PC-3 (cell line): ENCODE measurements around the gene ASAP3. TPM values are rescaled to one million over a fixed set of nuclear protein-coding genes. Genes with fewer than 3 reads are reported as not detected.
A peak's percentile ranks its signal among the peaks of the same experiment; 100 is the strongest.

Experiments
- ATAC-seq: fragments of 200-7000 bp; cut with Tn5 transposase; 2 replicates; pipeline ENCODE4 v1.9.1; 2020; ENCODE audit warnings: mild to moderate bottlenecking, moderate library complexity
- BruUV-seq: library from RNA; stranded (reverse); fragments of 400-500 nt; replicated peaks from 2 replicates; lab custom pipeline; 2021; lab: Mats Ljungman, UMichigan
- CTCF ChIA-PET: fragments of 300-600 bp; sonication (Branson Sonifier 250); formaldehyde crosslinking; loops from one replicate; lab custom pipeline; 2022; ENCODE audit warnings: antibody characterized with exemption; lab: Charles Lee
- POLR2A ChIA-PET: fragments of 300-600 bp; sonication (Branson Sonifier 250); formaldehyde crosslinking; loops from one replicate; lab custom pipeline; 2022; ENCODE audit warnings: antibody characterized with exemption; ENCODE audit not compliant: unreplicated experiment; lab: Charles Lee
- DNase-seq: peaks from one replicate; pipeline ENCODE4 v3.0.0-alpha.2; 2015
- H2AFZ ChIP-seq: fragments of 300-600 bp; sonication (generic); 2 replicates; pipeline ENCODE4 v1.6.0; 2016; ENCODE audit warnings: antibody characterized with exemption, low read length
- H3F3A ChIP-seq: fragments of 300-600 bp; sonication (generic); one replicate; pipeline ENCODE4 v1.6.0; 2017; ENCODE audit warnings: antibody characterized with exemption, low read length, control low read depth, mild to moderate bottlenecking; ENCODE audit not compliant: unreplicated experiment
- H3K27ac ChIP-seq: fragments of 300-600 bp; sonication (generic); 2 replicates; pipeline ENCODE4 v1.5.1; 2016; ENCODE audit warnings: mild to moderate bottlenecking, low read length
- H3K27me3 ChIP-seq: fragments of 300-600 bp; sonication (generic); 2 replicates; pipeline ENCODE4 v1.6.1; 2016; ENCODE audit warnings: low read length, mixed read lengths
- H3K36me3 ChIP-seq: fragments of 300-600 bp; sonication (generic); 2 replicates; pipeline ENCODE4 v1.6.1; 2016; ENCODE audit warnings: low read depth, mixed run types, low read length, mixed read lengths
- H3K4me1 ChIP-seq: fragments of 300-600 bp; sonication (generic); 2 replicates; pipeline ENCODE4 v1.5.1; 2016; ENCODE audit warnings: low read length; ENCODE audit not compliant: insufficient read depth
- H3K4me2 ChIP-seq: fragments of 300-600 bp; sonication (generic); 2 replicates; pipeline ENCODE4 v1.6.0; 2016; ENCODE audit warnings: low read length
- H3K4me3 ChIP-seq: fragments of 300-600 bp; sonication (generic); 2 replicates; pipeline ENCODE4 v1.5.1; 2016; ENCODE audit warnings: mild to moderate bottlenecking, low read length, mixed read lengths
- H3K79me2 ChIP-seq: fragments of 300-600 bp; sonication (generic); 2 replicates; pipeline ENCODE4 v1.6.1; 2017; ENCODE audit warnings: low read length, mixed read lengths
- H3K9ac ChIP-seq: fragments of 300-600 bp; sonication (generic); 2 replicates; pipeline ENCODE4 v1.6.0; 2016; ENCODE audit warnings: mild to moderate bottlenecking, low read length
- H3K9me2 ChIP-seq: fragments of 300-600 bp; sonication (generic); replicated peaks from 2 replicates; pipeline ENCODE4 v1.6.1; 2016; ENCODE audit warnings: mixed run types, low read length, mixed read lengths
- H3K9me3 ChIP-seq: fragments of 300-600 bp; sonication (generic); 2 replicates; pipeline ENCODE4 v1.6.1; 2016; ENCODE audit warnings: low read length, mixed read lengths
- H4K20me1 ChIP-seq: fragments of 300-600 bp; sonication (generic); 2 replicates; pipeline ENCODE4 v1.6.1; 2016; ENCODE audit warnings: low read length, mixed read lengths
- EZH2 ChIP-seq: fragments of 300-600 bp; sonication (generic); IDR thresholded peaks from one replicate; pipeline ENCODE4 v1.6.1; 2017; ENCODE audit warnings: antibody characterized with exemption, mild to moderate bottlenecking, low read length; ENCODE audit not compliant: unreplicated experiment
- EZH2phosphoT487 ChIP-seq: fragments of 300-600 bp; sonication (generic); IDR thresholded peaks from 2 replicates; pipeline ENCODE4 v1.6.1; 2018; ENCODE audit warnings: mild to moderate bottlenecking, antibody characterized with exemption, low read length, borderline replicate concordance
- intact Hi-C: fragments of 100-400 bp; cut with micrococcal nuclease; formaldehyde crosslinking; loops from 2 replicates; pipeline ENCODE4 v1.9.0; 2023
- total RNA-seq: library from RNA; depleted of rRNA; stranded (reverse); fragments of >200 nt; gene quantifications from 2 replicates; pipeline ENCODE4 v1.2.3, GENCODE V29; 2014
- TF ChIP-seq, protein P1 (sequence below): fragments of 300-600 bp; sonication (generic); conservative IDR thresholded peaks from 2 replicates; pipeline ENCODE4 v1.5.1; 2017; ENCODE audit warnings: antibody characterized with exemption, low read depth, mild to moderate bottlenecking, low read length

Gene ASAP3
- total RNA-seq, 1 experiment from 2014 or later: 12.8 TPM

DNA sequence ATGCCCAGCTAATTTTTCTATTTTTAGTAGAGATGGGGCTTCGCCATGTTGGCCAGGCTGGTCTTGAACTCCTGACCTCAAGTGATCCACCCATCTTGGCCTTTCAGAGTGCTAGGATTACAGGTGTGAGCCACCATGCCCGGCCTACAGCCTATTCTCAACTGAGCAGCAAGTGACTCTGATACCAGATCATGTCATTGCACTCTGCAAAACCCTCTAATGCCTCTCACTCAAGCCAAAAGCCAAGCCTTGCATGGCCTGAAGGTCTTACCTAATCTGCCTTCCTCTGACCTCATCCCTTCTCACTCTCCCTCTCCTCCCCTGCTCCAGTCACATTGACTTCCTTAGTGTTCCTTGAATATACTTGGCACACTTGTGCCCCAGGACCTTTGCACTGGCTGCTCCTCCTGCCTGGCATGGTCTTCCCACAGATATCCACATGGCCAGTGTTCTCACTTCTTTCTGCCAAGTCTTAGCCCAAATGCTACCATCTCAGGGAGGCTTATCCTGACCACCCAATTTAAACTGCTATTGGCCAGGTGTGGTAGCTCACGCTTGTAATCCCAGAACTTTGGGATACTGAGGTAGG, 8.2 kb upstream of the ASAP3 start:
- Histone ChIP-seq H3K9me3 (no peaks in the 10 kb centered on the region), H3K27ac (no peak overlapping the region), H3K4me3 (no peak overlapping the region), H3F3A (no peaks in the 10 kb centered on the region), H4K20me1 (no peaks in the 10 kb centered on the region), H3K9me2 (no peaks in the 10 kb centered on the region), H2AFZ (no peak overlapping the region), H3K9ac (no peak overlapping the region), H3K27me3 (no peaks in the 10 kb centered on the region), H3K79me2 (no peaks in the 10 kb centered on the region), H3K36me3 (no peaks in the 10 kb centered on the region), H3K4me1 (no peaks in the 10 kb centered on the region), H3K4me2 (no peak overlapping the region)
- TF ChIP-seq, protein P1, sequence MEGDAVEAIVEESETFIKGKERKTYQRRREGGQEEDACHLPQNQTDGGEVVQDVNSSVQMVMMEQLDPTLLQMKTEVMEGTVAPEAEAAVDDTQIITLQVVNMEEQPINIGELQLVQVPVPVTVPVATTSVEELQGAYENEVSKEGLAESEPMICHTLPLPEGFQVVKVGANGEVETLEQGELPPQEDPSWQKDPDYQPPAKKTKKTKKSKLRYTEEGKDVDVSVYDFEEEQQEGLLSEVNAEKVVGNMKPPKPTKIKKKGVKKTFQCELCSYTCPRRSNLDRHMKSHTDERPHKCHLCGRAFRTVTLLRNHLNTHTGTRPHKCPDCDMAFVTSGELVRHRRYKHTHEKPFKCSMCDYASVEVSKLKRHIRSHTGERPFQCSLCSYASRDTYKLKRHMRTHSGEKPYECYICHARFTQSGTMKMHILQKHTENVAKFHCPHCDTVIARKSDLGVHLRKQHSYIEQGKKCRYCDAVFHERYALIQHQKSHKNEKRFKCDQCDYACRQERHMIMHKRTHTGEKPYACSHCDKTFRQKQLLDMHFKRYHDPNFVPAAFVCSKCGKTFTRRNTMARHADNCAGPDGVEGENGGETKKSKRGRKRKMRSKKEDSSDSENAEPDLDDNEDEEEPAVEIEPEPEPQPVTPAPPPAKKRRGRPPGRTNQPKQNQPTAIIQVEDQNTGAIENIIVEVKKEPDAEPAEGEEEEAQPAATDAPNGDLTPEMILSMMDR: no peak
- TF ChIP-seq EZH2phosphoT487 (no peak), EZH2 (no peak)
- intact Hi-C loops: no loop called here
- BruUV-seq: no TSS peak
- DNase-seq (no peak), ATAC-seq (no peak)
- ChIA-PET POLR2A (no interaction called here), CTCF (no interaction called here)

DNA sequence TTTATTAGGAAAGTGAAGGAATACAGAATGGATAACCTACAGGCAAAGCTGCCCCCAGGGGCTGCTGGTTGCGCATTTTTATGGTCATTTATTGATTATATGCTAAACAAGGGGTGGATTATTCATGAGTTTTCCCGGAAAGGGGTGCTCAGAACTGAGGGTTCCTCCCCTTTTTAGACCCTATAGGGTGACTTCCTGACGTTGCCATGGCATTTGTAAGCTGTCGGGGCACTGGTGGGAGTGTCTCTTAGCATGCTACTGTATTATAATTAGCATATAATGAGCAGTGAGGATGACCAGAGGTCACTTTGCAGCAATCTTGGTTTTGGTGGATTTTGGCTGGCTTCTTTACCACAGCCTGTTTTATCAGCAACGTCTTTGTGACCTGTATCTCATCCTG, 5.9 kb upstream of the ASAP3 start:
- H3K79me2 ChIP-seq: no peaks in the 10 kb centered on the region
- H2AFZ ChIP-seq: no peak overlapping the region
- H3K27me3 ChIP-seq: no peaks in the 10 kb centered on the region
- DNase-seq (no peak), ATAC-seq (no peak)
- no peaks in the 10 kb centered on the region for H3F3A ChIP-seq
- no peaks in the 10 kb centered on the region for H3K36me3 ChIP-seq
- TF ChIP-seq EZH2phosphoT487: no peak
- TF ChIP-seq, protein P1: no peak
- TF ChIP-seq EZH2: no peak
- no peaks in the 10 kb centered on the region for H3K9me2 ChIP-seq
- no TSS peak for BruUV-seq
- no peak overlapping the region for H3K4me2 ChIP-seq
- H3K27ac ChIP-seq: no peak overlapping the region
- H3K4me3 ChIP-seq: no peak overlapping the region
- no peaks in the 10 kb centered on the region for H3K9me3 ChIP-seq
- no peak overlapping the region for H3K9ac ChIP-seq
- ChIA-PET POLR2A (no interaction called here), CTCF (no interaction called here)
- intact Hi-C loops: no loop called here
- H4K20me1 ChIP-seq: no peaks in the 10 kb centered on the region
- H3K4me1 ChIP-seq: peaks cover 2% of the 10 kb centered on the region

DNA sequence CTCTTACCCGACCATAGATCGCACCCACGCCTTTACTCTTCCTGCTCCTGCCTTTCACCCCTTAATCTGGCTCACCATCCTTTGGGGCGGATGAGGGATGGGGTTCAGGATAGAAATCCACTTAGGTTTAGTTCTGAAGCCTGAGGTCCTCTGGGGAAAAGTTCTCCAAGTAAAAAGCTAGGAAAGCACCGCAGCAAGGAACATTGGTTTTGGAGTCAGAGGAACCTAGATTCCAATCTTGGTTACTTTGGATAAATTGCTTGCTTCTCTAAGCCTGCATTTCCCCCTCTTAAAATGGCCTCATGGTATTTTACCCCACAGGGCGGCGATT, 988 bp upstream of the ASAP3 start:
- H3K27ac ChIP-seq: no peak overlapping the region

More for the DNA sequence above, 988 bp upstream of the ASAP3 start:
- Histone ChIP-seq H3K4me2 (peak overlapping the region; percentile 94), H3K4me1 (peaks cover 8% of the 10 kb centered on the region), H3K9ac (no peak overlapping the region; the same call in 1 of the 2 replicates), H3K27me3 (no peaks in the 10 kb centered on the region), H3F3A (no peaks in the 10 kb centered on the region), H2AFZ (peak overlapping the region; percentile 91), H4K20me1 (no peaks in the 10 kb centered on the region), H3K79me2 (no peaks in the 10 kb centered on the region), H3K9me3 (no peaks in the 10 kb centered on the region), H3K36me3 (no peaks in the 10 kb centered on the region), H3K9me2 (no peaks in the 10 kb centered on the region), H3K4me3 (peak overlapping the region; percentile 76)
- ATAC-seq (no peak), DNase-seq (no peak)
- intact Hi-C loops: loop anchor here (2.0 kb wide), 1 partner anchor 62 kb away; no protein-coding TSS in a partner anchor
- ChIA-PET CTCF (interaction anchor here (0.6 to 1.5 kb wide), 3 partner anchors 12 to 134 kb away, joined by 3 to 18 read pairs (median 4); no protein-coding TSS in a partner anchor), POLR2A (no interaction called here)
- TF ChIP-seq EZH2phosphoT487: no peak
- TF ChIP-seq, protein P1: no peak
- BruUV-seq: no TSS peak
